Transverse colon (tissue), 4 donors: Measurements from ENCODE around the gene IL10RA.

Experiments
- CTCF ChIP-seq, 5 experiments: fragments of 200-600 bp in 3 of 5; fragments of 450-650 bp in 2 of 5; sonication (generic) in 3 of 5; IDR thresholded peaks; 1 replicate in 2 of 5; 2 replicates in 3 of 5; pipeline ENCODE4 v1.5.1; 2016 to 2017; ENCODE audit warnings: antibody characterized with exemption in 5 of 5, inconsistent platforms in 3 of 5, mild to moderate bottlenecking in 2 of 5, moderate library complexity in 1 of 5
- POLR2A ChIP-seq: fragments of 450-650 bp; IDR thresholded peaks from one replicate; pipeline ENCODE4 v1.6.1; 2016; ENCODE audit warnings: antibody characterized with exemption, mild to moderate bottlenecking, moderate library complexity
- POLR2AphosphoS5 ChIP-seq, 3 donors: sonication (generic); formaldehyde crosslinking; IDR thresholded peaks; one replicate each; pipeline ENCODE4 v1.6.1; 2016; ENCODE audit warnings: antibody characterized with exemption in 3 of 3

DNA sequence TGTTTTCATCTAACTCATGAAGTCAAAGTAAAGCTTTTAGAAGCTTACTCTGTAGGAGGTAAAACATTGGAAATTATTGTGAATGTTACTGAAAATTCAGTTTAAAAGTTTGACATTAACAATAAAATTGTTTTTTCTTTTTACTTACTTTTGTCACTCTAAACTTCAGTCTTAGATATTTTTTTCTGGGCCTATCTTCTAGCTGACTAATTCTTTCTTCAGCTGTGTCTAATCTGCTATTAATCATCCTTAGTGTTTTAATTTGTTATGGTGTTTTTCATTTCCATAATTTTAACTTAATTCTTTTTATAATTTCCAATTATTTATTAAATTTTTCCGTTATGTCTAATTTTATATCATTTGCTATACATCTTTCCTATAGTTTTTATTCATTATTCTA lies 35.0 kb downstream of the IL10RA start:
- TF ChIP-seq CTCF (IDR thresholded peaks at IDR 0.05) (no peak), POLR2A (no peak), POLR2AphosphoS5 (IDR thresholded peaks at IDR 0.05) (no peak)
